Breast epithelium (tissue), 4 donors: Measurements from ENCODE around the gene SH3BGRL2. TPM values are rescaled to one million over a fixed set of nuclear protein-coding genes. Genes with fewer than 3 reads are reported as not detected.
A peak's percentile ranks its signal among the peaks of the same experiment; 100 is the strongest.

Experiments
- DNase-seq, 2 donors: peaks; one replicate each; pipeline ENCODE4 v3.0.0-alpha.2; 2019; ENCODE audit warnings: low spot score in 2 of 2
- H3K27ac ChIP-seq, 2 donors: fragments of 200-600 bp; sonication (generic) in 1 of 2; one replicate each; pipeline ENCODE4 v1.5.1; 2016 to 2019; ENCODE audit warnings: mild to moderate bottlenecking in 1 of 2
- H3K27me3 ChIP-seq, 2 donors: fragments of 200-600 bp; sonication (generic) in 1 of 2; one replicate each; pipeline versions ENCODE4 v1.5.1 to v1.6.0; 2017 to 2019; ENCODE audit warnings: control low read depth in 1 of 2, mild to moderate bottlenecking in 1 of 2
- H3K36me3 ChIP-seq: fragments of 200-600 bp; one replicate; pipeline ENCODE4 v1.5.1; 2019
- H3K4me1 ChIP-seq, 2 donors: fragments of 200-600 bp; sonication (generic); one replicate each; pipeline ENCODE4 v1.5.1; 2016 to 2019; ENCODE audit warnings: control low read depth in 1 of 2
- H3K4me3 ChIP-seq, 3 donors: fragments of 200-600 bp; sonication (generic); 1 replicate in 2 of 3; 2 replicates in 1 of 3; pipeline ENCODE4 v1.5.1; 2016 to 2019; ENCODE audit warnings: mild to moderate bottlenecking in 3 of 3, moderate library complexity in 2 of 3
- H3K9me3 ChIP-seq, 2 donors: fragments of 200-600 bp; sonication (generic) in 1 of 2; one replicate each; pipeline ENCODE4 v1.5.1; 2016 to 2019; ENCODE audit warnings: control low read depth in 1 of 2
- POLR2A ChIP-seq: fragments of 450-650 bp; IDR thresholded peaks from one replicate; pipeline ENCODE4 v1.6.1; 2016; ENCODE audit warnings: antibody characterized with exemption, mild to moderate bottlenecking, moderate library complexity
- POLR2AphosphoS5 ChIP-seq, 3 donors: sonication (generic); formaldehyde crosslinking; IDR thresholded peaks; one replicate each; pipeline ENCODE4 v1.6.1; 2017; ENCODE audit warnings: antibody characterized with exemption in 3 of 3
- intact Hi-C: fragments of 100-400 bp; cut with DNase I; formaldehyde crosslinking; loops from one replicate; pipeline ENCODE4 v1.15.1; 2023; ENCODE audit warnings: low total_unique reads
- total RNA-seq, 3 donors: library from RNA; depleted of rRNA; stranded (reverse); fragments of >200 nt; gene quantifications; one replicate each; pipeline ENCODE4 v1.1.0, GENCODE V29; 2016
- TF ChIP-seq, protein P1 (sequence below), 3 donors: fragments of 450-650 bp; IDR thresholded peaks; one replicate each; pipeline ENCODE4 v1.5.1; 2016 to 2017; ENCODE audit warnings: antibody characterized with exemption in 3 of 3, mild to moderate bottlenecking in 3 of 3, moderate library complexity in 3 of 3

Gene SH3BGRL2
- total RNA-seq, 3 donors from 2014 or later = 31.8 to 54.4 (median 50.9) TPM

DNA sequence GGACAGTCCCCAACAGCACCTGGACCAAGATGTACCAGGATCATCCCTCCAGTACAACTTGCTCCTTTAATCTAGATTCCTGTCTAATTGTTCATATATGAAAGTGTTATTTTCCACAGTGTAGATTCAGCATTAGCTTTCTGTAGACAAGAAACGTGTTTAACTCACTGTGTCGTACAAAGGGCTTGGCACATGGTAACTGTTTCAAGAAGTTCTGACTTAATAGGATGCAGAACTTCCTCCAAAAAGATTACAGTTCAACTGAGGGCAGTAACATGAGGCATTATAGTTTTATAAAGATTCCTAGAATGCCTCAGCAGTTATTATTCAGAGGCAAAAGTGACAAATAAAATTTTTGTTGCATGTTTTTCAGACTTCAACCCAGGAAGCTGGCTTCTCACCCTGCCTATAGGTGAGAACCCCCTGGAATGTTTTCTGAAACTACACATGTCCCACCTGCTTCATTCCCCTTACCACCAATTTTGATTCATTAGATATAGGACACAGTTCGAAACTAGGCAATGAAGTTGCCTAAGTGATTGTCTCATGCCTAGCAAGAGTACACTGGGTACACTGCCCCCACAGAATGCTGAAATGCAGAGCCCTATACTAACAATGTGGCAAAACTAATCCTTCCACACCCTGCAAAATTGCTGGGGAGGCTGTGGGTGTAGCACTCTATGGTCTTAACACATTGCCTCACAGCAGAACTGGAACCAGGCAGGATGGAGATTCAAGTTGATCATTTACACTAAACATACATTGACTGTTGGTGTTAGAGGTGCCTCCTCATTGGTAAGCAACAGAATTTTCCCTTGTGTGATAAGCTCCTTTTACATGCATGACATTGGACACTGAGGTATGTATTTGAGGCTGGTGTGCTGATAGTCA, 22.6 kb upstream of the SH3BGRL2 start:
- no peak overlapping the region for H3K4me3 ChIP-seq
- no peak for DNase-seq
- H3K9me3 ChIP-seq = no peaks in the 10 kb centered on the region
- intact Hi-C loops = no loop called here
- H3K4me1 ChIP-seq = no peaks in the 10 kb centered on the region
- no peaks in the 10 kb centered on the region for H3K27me3 ChIP-seq
- H3K36me3 ChIP-seq = no peaks in the 10 kb centered on the region
- H3K27ac ChIP-seq = no peak overlapping the region
- no peak for TF ChIP-seq POLR2AphosphoS5 (IDR thresholded peaks at IDR 0.05)

DNA sequence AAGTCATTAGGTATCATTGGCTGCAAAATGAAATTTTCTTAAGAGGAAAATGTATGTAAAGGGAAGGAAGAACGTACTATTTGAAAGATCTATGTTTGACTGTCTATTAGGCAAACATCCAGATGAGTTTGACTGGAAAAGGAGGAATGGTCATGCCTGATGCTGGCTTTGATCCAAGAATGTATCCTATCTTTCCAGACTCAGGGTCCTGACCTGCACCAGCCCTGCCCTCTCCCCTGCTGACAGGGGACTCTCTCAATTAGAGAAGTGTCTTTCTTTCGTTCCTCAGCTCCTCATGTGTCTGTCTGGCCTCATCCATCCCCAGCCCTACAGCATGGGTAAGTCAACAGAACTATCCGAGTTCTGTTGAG, 21.9 kb upstream of the SH3BGRL2 start:
- Histone ChIP-seq H3K4me3 (no peak overlapping the region), H3K27me3 (no peaks in the 10 kb centered on the region), H3K4me1 (no peaks in the 10 kb centered on the region), H3K36me3 (no peaks in the 10 kb centered on the region), H3K9me3 (no peaks in the 10 kb centered on the region), H3K27ac (no peak overlapping the region)
- DNase-seq = no peak
- no peak for TF ChIP-seq POLR2AphosphoS5 (IDR thresholded peaks at IDR 0.05)
- TF ChIP-seq POLR2A = no peak
- TF ChIP-seq, protein P1, sequence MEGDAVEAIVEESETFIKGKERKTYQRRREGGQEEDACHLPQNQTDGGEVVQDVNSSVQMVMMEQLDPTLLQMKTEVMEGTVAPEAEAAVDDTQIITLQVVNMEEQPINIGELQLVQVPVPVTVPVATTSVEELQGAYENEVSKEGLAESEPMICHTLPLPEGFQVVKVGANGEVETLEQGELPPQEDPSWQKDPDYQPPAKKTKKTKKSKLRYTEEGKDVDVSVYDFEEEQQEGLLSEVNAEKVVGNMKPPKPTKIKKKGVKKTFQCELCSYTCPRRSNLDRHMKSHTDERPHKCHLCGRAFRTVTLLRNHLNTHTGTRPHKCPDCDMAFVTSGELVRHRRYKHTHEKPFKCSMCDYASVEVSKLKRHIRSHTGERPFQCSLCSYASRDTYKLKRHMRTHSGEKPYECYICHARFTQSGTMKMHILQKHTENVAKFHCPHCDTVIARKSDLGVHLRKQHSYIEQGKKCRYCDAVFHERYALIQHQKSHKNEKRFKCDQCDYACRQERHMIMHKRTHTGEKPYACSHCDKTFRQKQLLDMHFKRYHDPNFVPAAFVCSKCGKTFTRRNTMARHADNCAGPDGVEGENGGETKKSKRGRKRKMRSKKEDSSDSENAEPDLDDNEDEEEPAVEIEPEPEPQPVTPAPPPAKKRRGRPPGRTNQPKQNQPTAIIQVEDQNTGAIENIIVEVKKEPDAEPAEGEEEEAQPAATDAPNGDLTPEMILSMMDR (IDR thresholded peaks at IDR 0.05) = no peak
- intact Hi-C loops = no loop called here

DNA sequence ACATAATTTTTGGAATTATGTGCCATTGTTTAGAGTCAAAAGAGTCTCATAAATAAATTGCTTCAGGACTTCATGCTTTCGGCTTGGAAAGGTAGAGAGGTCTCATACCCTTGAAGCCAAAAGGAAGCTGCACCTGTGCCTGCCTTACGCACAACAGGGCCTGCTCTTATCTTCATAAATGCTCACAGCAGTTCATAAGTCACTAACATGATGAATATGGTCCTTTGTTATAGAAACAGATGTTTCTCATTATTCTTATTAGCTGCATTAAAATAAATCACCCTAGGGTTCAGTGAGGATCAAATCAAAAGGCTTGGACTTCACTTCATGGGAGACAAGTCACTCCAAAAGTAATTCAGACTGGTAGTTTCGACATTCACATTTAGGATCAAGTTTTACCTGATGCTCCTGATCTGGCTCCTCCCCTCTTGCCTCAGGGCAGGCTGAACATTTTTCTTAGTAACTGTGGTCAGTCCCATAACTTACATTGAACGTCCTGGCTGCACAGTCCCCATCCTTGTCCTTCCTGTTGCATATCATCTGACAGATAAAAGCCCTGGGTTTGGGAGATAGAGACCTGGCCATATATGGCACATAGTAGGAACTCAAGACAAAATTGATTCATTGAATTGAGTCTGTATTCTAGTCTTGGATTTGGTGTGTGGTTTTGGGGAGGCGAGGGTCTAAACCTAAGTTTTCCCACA, 20.7 kb upstream of the SH3BGRL2 start:
- DNase-seq = peak; percentile 45 to 57
- TF ChIP-seq POLR2A (no peak), POLR2AphosphoS5 (IDR thresholded peaks at IDR 0.05) (no peak)
- TF ChIP-seq, protein P1 (IDR thresholded peaks at IDR 0.05) = no peak
- intact Hi-C loops = loop anchor here (10.0 kb wide), 1 partner anchor 2004 kb away; no protein-coding TSS in a partner anchor

DNA sequence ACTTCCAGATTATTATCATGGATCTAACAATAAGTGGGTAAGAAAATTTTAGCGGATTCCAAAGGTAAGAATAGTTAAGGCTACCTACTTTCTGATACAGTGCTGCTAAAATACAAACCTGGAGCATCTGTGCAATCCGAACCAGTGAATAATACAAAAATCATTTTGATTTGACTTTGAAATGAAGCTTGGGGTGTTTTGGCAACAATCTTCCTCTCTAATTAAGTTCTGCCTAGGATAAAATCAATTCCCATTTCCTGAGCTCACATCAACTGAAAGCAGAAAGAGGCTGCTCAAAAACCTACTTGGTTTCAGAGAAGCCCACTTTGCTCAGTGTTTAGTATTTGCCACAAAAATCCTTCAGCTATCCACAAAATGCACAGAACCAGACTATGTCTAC, 18.7 kb upstream of the SH3BGRL2 start:
- intact Hi-C loops = loop anchor here (10.0 kb wide), 1 partner anchor 2002 kb away; no protein-coding TSS in a partner anchor
- no peaks in the 10 kb centered on the region for H3K36me3 ChIP-seq
- H3K4me3 ChIP-seq = no peak overlapping the region
- H3K27ac ChIP-seq = no peak overlapping the region
- no peaks in the 10 kb centered on the region for H3K4me1 ChIP-seq
- H3K27me3 ChIP-seq = no peaks in the 10 kb centered on the region
- DNase-seq = no peak
- TF ChIP-seq POLR2AphosphoS5 (IDR thresholded peaks at IDR 0.05) = no peak
- TF ChIP-seq, protein P1 (IDR thresholded peaks at IDR 0.05) = no peak
- no peak for TF ChIP-seq POLR2A
- H3K9me3 ChIP-seq = no peaks in the 10 kb centered on the region

More for the DNA sequence above, 20.7 kb upstream of the SH3BGRL2 start:
- Histone ChIP-seq H3K27ac (no peak overlapping the region), H3K9me3 (no peaks in the 10 kb centered on the region), H3K4me3 (no peak overlapping the region), H3K36me3 (no peaks in the 10 kb centered on the region), H3K4me1 (no peaks in the 10 kb centered on the region), H3K27me3 (no peaks in the 10 kb centered on the region)

DNA sequence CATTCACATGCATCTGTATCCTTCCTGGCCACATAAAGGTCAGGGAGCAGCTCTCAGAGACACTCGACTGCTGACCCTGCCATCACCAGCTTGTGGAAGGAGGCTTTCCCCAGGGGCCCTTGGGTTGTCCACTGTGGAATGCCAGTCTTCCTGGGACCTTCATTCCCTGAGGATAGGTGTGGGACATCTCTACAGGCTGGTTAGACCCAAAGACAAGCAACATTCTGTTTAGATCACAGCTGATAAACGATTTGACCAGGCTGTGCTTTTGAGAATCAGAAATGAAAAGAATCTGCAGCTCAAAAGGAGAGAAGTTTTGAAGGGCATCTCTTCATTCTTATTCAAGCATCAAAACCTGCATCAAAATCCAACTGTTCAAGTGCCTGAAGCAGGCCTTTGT, 18.2 kb upstream of the SH3BGRL2 start:
- H3K27me3 ChIP-seq = no peaks in the 10 kb centered on the region
- TF ChIP-seq, protein P1 (IDR thresholded peaks at IDR 0.05) = no peak
- no peak for TF ChIP-seq POLR2AphosphoS5 (IDR thresholded peaks at IDR 0.05)
- no peak for TF ChIP-seq POLR2A
- H3K4me1 ChIP-seq = no peaks in the 10 kb centered on the region
- no peak overlapping the region for H3K4me3 ChIP-seq
- no peaks in the 10 kb centered on the region for H3K36me3 ChIP-seq
- intact Hi-C loops = loop anchor here (10.0 kb wide), 1 partner anchor 2002 kb away; no protein-coding TSS in a partner anchor
- no peak overlapping the region for H3K27ac ChIP-seq
- no peak for DNase-seq
- no peaks in the 10 kb centered on the region for H3K9me3 ChIP-seq
